DOHH2 (cell line): ENCODE data around the gene ESF1.

Experiments
- EZH2phosphoT487 ChIP-seq: fragments of 200-600 bp; sonication (generic); IDR thresholded peaks from 2 replicates; pipeline ENCODE4 v1.6.1; 2017; ENCODE audit warnings: borderline replicate concordance, mild to moderate bottlenecking, antibody characterized with exemption, low read length, moderate library complexity, mixed read lengths
- TF ChIP-seq, protein P1 (sequence below): fragments of 200-600 bp; sonication (generic); IDR thresholded peaks from one replicate; pipeline ENCODE4 v1.5.1; 2014; ENCODE audit warnings: antibody characterized with exemption, mild to moderate bottlenecking, low read depth, low read length; ENCODE audit not compliant: poor library complexity, severe bottlenecking

DNA sequence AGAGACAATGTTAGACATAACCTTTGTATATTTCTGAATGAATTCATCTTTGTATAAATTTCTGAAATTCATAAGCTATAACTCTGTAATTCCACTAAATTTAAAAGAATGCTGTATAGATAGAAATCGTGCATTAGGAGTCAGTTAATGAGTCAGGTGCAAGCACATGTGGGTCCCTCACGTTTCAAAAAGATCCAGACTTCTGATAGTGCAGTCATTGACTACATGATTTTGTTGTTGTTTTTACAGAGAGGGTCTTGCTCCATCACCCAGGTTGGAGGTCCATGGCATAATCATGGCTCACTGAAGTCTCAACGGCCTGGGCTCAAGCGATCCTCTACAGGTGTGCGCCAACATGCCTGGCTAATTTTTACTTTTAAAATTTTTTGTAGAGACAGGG lies 14.6 kb downstream of the ESF1 start:
- TF ChIP-seq, protein P1, sequence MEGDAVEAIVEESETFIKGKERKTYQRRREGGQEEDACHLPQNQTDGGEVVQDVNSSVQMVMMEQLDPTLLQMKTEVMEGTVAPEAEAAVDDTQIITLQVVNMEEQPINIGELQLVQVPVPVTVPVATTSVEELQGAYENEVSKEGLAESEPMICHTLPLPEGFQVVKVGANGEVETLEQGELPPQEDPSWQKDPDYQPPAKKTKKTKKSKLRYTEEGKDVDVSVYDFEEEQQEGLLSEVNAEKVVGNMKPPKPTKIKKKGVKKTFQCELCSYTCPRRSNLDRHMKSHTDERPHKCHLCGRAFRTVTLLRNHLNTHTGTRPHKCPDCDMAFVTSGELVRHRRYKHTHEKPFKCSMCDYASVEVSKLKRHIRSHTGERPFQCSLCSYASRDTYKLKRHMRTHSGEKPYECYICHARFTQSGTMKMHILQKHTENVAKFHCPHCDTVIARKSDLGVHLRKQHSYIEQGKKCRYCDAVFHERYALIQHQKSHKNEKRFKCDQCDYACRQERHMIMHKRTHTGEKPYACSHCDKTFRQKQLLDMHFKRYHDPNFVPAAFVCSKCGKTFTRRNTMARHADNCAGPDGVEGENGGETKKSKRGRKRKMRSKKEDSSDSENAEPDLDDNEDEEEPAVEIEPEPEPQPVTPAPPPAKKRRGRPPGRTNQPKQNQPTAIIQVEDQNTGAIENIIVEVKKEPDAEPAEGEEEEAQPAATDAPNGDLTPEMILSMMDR = no peak
- no peak for TF ChIP-seq EZH2phosphoT487
